Stomach (tissue), 4 donors: ENCODE measurements around the gene ARL14.

Experiments used
- EP300 ChIP-seq: sonication (generic); formaldehyde crosslinking; IDR thresholded peaks from one replicate; pipeline ENCODE4 v1.6.1; 2017; ENCODE audit warnings: antibody characterized with exemption
- POLR2AphosphoS5 ChIP-seq, 3 donors: sonication (generic); formaldehyde crosslinking; IDR thresholded peaks; one replicate each; pipeline ENCODE4 v1.6.1; 2016; ENCODE audit warnings: antibody characterized with exemption in 3 of 3
- TF ChIP-seq, protein P1 (sequence below), 7 experiments: fragments of 450-650 bp in 4 of 7; fragments of 200-600 bp in 3 of 7; sonication (generic) in 3 of 7; IDR thresholded peaks; one replicate each; pipeline ENCODE4 v1.5.1; 2016 to 2019; ENCODE audit warnings: antibody characterized with exemption in 7 of 7, control low read depth in 2 of 7, mild to moderate bottlenecking in 1 of 7

DNA sequence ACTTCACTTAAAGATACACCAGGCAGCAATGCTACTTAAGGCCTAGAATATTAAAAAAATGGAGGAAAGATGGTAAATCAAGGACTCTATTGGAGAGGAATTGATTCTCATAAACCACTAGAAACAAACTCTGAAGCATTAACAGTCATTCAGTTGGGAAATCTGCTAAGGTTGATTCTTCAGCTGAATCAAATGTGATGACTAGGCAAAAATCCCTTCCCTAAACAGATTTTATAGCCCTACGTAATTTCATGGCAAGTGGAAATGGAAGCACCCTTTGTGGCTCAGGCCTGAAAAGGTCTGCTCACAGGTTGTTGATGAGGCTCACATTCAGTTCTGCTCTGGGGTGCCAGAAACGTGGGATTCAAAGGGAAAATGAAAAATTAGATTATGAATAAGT lies 38.8 kb upstream of the ARL14 start:
- TF ChIP-seq, protein P1, sequence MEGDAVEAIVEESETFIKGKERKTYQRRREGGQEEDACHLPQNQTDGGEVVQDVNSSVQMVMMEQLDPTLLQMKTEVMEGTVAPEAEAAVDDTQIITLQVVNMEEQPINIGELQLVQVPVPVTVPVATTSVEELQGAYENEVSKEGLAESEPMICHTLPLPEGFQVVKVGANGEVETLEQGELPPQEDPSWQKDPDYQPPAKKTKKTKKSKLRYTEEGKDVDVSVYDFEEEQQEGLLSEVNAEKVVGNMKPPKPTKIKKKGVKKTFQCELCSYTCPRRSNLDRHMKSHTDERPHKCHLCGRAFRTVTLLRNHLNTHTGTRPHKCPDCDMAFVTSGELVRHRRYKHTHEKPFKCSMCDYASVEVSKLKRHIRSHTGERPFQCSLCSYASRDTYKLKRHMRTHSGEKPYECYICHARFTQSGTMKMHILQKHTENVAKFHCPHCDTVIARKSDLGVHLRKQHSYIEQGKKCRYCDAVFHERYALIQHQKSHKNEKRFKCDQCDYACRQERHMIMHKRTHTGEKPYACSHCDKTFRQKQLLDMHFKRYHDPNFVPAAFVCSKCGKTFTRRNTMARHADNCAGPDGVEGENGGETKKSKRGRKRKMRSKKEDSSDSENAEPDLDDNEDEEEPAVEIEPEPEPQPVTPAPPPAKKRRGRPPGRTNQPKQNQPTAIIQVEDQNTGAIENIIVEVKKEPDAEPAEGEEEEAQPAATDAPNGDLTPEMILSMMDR (IDR thresholded peaks at IDR 0.05), result no peak
- TF ChIP-seq POLR2AphosphoS5 (IDR thresholded peaks at IDR 0.05) (no peak), EP300 (no peak)
